Sigmoid colon (tissue), 7 donors: Measurements from ENCODE around the gene SHC3. TPM values are rescaled to one million over a fixed set of nuclear protein-coding genes. Genes with fewer than 3 reads are reported as not detected.

Experiments used
- DNase-seq: peaks from one replicate; pipeline ENCODE4 v3.0.0-alpha.2; 2019
- H3K27ac ChIP-seq, 4 donors: fragments of 200-600 bp; sonication (generic); one replicate each; pipeline ENCODE4 v1.5.1; 2016 to 2019; ENCODE audit warnings: mild to moderate bottlenecking in 1 of 4
- H3K27me3 ChIP-seq, 3 donors: fragments of 200-600 bp; sonication (generic); one replicate each; pipeline ENCODE4 v1.5.1; 2019; ENCODE audit warnings: mild to moderate bottlenecking in 1 of 3
- H3K36me3 ChIP-seq, 4 donors: fragments of 200-600 bp; sonication (generic); one replicate each; pipeline ENCODE4 v1.5.1; 2016 to 2019
- H3K4me1 ChIP-seq, 4 donors: fragments of 200-600 bp; sonication (generic); one replicate each; pipeline ENCODE4 v1.5.1; 2017 to 2019
- H3K4me3 ChIP-seq, 4 donors: fragments of 200-600 bp; sonication (generic); one replicate each; pipeline ENCODE4 v1.5.1; 2017 to 2019; ENCODE audit warnings: mild to moderate bottlenecking in 2 of 4, moderate library complexity in 1 of 4
- H3K9me3 ChIP-seq, 4 donors: fragments of 200-600 bp in 3 of 4; sonication (generic) in 3 of 4; one replicate each; pipeline versions ENCODE4 v1.5.1 to v1.6.1; 2013 to 2019
- CTCF ChIP-seq, 4 experiments: fragments of 450-650 bp in 3 of 4; fragments of 200-600 bp in 1 of 4; IDR thresholded peaks; one replicate each; pipeline ENCODE4 v1.5.1; 2016 to 2019; ENCODE audit warnings: antibody characterized with exemption in 4 of 4, mild to moderate bottlenecking in 3 of 4, moderate library complexity in 2 of 4
- EP300 ChIP-seq, 4 donors: sonication (generic); formaldehyde crosslinking; IDR thresholded peaks; one replicate each; pipeline ENCODE4 v1.6.1; 2017; ENCODE audit warnings: antibody characterized with exemption in 4 of 4
- POLR2A ChIP-seq, 2 donors: fragments of 450-650 bp; IDR thresholded peaks; one replicate each; pipeline ENCODE4 v1.6.1; 2016; ENCODE audit warnings: antibody characterized with exemption in 2 of 2, mild to moderate bottlenecking in 2 of 2, moderate library complexity in 2 of 2
- POLR2AphosphoS5 ChIP-seq, 4 donors: sonication (generic); formaldehyde crosslinking; IDR thresholded peaks; one replicate each; pipeline ENCODE4 v1.6.1; 2017; ENCODE audit warnings: antibody characterized with exemption in 4 of 4
- WGBS, 2 donors: extraction: QIAGEN DNeasy Blood & Tissue Kit; methylation state at CpG; one replicate each; pipeline ENCODE4 v1.1.7; 2013; 5-methylcytosine and 5-hydroxymethylcytosine counted together
- intact Hi-C: fragments of 100-400 bp; cut with DNase I; formaldehyde crosslinking; loops from one replicate; pipeline ENCODE4 v1.15.1; 2023
- polyA plus RNA-seq, 3 donors: library from polyadenylated mRNA; stranded (reverse); fragments of 200-250 nt; gene quantifications; one replicate each; pipeline ENCODE4 v1.2.3, GENCODE V29; 2013
- total RNA-seq, 4 donors: library from RNA; depleted of rRNA; stranded (reverse); fragments of >200 nt; gene quantifications; one replicate each; pipeline ENCODE4 v1.1.0, GENCODE V29; 2016
- donor health status: healthy with polysubstance abuse.
- donor health status: Bipolar disorder and iron deficiency.
- donor health status: healthy.

SHC3 gene
- total and polyA plus RNA-seq, 7 donors = 0.32 to 14.7 (median 2.1) TPM; not detected in 1

GRCh38 chr9:89014153-89014552 lies 164.5 kb downstream of the SHC3 start:
- H3K4me1 ChIP-seq = no peaks in the 10 kb centered on the region
- intact Hi-C loops = no loop called here
- DNase-seq = no peak

GRCh38 chr9:89013660-89014059 lies 165.0 kb downstream of the SHC3 start:
- no peaks in the 10 kb centered on the region for H3K36me3 ChIP-seq
- no peaks in the 10 kb centered on the region for H3K9me3 ChIP-seq
- no peak overlapping the region for H3K27ac ChIP-seq
- H3K4me1 ChIP-seq = no peaks in the 10 kb centered on the region
- WGBS, 2 donors = 81 to 82% methylated on average over 1 of the region's 1 CpG
- TF ChIP-seq CTCF (IDR thresholded peaks at IDR 0.05) (no peak), EP300 (IDR thresholded peaks at IDR 0.05) (no peak), POLR2AphosphoS5 (IDR thresholded peaks at IDR 0.05) (no peak), POLR2A (IDR thresholded peaks at IDR 0.05) (no peak)
- H3K27me3 ChIP-seq = no peaks in the 10 kb centered on the region
- no peak overlapping the region for H3K4me3 ChIP-seq
- no peak for DNase-seq
- intact Hi-C loops = no loop called here

More at GRCh38 chr9:89014153-89014552, 164.5 kb downstream of the SHC3 start:
- no peaks in the 10 kb centered on the region for H3K9me3 ChIP-seq
- H3K27me3 ChIP-seq = no peaks in the 10 kb centered on the region
- H3K27ac ChIP-seq = no peak overlapping the region
- WGBS, 2 donors = 84 to 86% methylated on average over 7 of the region's 7 CpGs
- H3K4me3 ChIP-seq = no peak overlapping the region
- TF ChIP-seq CTCF (IDR thresholded peaks at IDR 0.05) (no peak), EP300 (IDR thresholded peaks at IDR 0.05) (no peak), POLR2A (IDR thresholded peaks at IDR 0.05) (no peak), POLR2AphosphoS5 (IDR thresholded peaks at IDR 0.05) (no peak)
- no peaks in the 10 kb centered on the region for H3K36me3 ChIP-seq

- Histone ChIP-seq H3K27ac (no peak overlapping the region), H3K36me3 (no peaks in the 10 kb centered on the region), H3K4me1 (no peaks in the 10 kb centered on the region), H3K27me3 (no peaks in the 10 kb centered on the region), H3K9me3 (no peaks in the 10 kb centered on the region), H3K4me3 (no peak overlapping the region)
- intact Hi-C loops = no loop called here
- WGBS, 2 donors = 82 to 86% methylated on average over 13 of the region's 13 CpGs
- TF ChIP-seq POLR2AphosphoS5 (IDR thresholded peaks at IDR 0.05) = no peak
- no peak for TF ChIP-seq CTCF (IDR thresholded peaks at IDR 0.05)
- TF ChIP-seq POLR2A (IDR thresholded peaks at IDR 0.05) = no peak
- TF ChIP-seq EP300 (IDR thresholded peaks at IDR 0.05) = no peak
- no peak for DNase-seq
Observed at GRCh38 chr9:89012294-89013042, 166.2 kb downstream of the SHC3 start.

- Histone ChIP-seq H3K4me3 (no peak overlapping the region), H3K9me3 (no peaks in the 10 kb centered on the region), H3K27ac (no peak overlapping the region), H3K4me1 (peaks cover 0 to under 1% (median 0%) of the 10 kb centered on the region in 4 donors), H3K27me3 (no peaks in the 10 kb centered on the region), H3K36me3 (no peaks in the 10 kb centered on the region)
- TF ChIP-seq EP300 (IDR thresholded peaks at IDR 0.05) (no peak), POLR2AphosphoS5 (IDR thresholded peaks at IDR 0.05) (no peak), CTCF (IDR thresholded peaks at IDR 0.05) (no peak), POLR2A (IDR thresholded peaks at IDR 0.05) (no peak)
- WGBS, 2 donors = 90 to 93% methylated on average over 2 of the region's 2 CpGs
- intact Hi-C loops = no loop called here
- no peak for DNase-seq
Observed at GRCh38 chr9:89011683-89012082, 166.9 kb downstream of the SHC3 start.
